Stimulated activated CD8-positive, alpha-beta memory T cell treated with anti-CD3 and anti-CD28 coated beads, Interleukin-15, amount 100 ng/mL, for 1 hour (primary cell): Measurements from ENCODE around the gene PRRC2B.
"Not testable (repeated sequence)": the region's sequence is repeated elsewhere in the genome, so short reads cannot be mapped to it uniquely, and the experiment has no call there.

ENCODE experiments used
- DNase-seq: peaks from one replicate; pipeline ENCODE4 v3.0.0-alpha.2; 2020; ENCODE audit warnings: low read depth

Gene PRRC2B

GRCh38 chr9:131387394-131387793, 6.5 kb upstream of the PRRC2B start:
- no peak for DNase-seq

- DNase-seq: no peak
Observed at GRCh38 chr9:131391020-131391419, 2.9 kb upstream of the PRRC2B start.

GRCh38 chr9:131391504-131391903, 2.4 kb upstream of the PRRC2B start:
- DNase-seq: no peak

- no peak for DNase-seq
Observed at GRCh38 chr9:131394464-131395156, 724 bp downstream of the PRRC2B start.

GRCh38 chr9:131395157-131396098, 1.5 kb downstream of the PRRC2B start:
- no peak for DNase-seq

DNA sequence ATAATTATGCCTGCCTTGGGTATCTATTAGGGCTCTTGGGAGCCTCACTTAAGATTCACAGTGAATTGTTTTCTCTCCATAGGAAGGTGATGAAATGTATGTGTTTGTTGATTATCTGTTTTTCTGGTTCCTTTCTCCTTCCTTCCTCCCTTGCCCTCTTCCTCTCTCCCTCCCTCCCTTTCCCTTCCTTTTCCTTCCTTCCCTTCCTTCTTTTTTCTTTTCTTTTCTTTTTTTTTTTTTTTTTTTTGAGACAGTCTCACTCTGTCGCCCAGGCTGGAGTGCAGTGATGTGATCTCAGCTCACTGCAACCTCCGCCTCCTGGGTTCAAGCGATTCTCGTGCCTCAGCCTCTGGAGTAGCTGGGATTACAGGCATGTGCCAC, 2.2 kb downstream of the PRRC2B start:
- DNase-seq: not testable (repeated sequence)

GRCh38 chr9:131396626-131397025, 2.7 kb downstream of the PRRC2B start:
- no peak for DNase-seq

DNA sequence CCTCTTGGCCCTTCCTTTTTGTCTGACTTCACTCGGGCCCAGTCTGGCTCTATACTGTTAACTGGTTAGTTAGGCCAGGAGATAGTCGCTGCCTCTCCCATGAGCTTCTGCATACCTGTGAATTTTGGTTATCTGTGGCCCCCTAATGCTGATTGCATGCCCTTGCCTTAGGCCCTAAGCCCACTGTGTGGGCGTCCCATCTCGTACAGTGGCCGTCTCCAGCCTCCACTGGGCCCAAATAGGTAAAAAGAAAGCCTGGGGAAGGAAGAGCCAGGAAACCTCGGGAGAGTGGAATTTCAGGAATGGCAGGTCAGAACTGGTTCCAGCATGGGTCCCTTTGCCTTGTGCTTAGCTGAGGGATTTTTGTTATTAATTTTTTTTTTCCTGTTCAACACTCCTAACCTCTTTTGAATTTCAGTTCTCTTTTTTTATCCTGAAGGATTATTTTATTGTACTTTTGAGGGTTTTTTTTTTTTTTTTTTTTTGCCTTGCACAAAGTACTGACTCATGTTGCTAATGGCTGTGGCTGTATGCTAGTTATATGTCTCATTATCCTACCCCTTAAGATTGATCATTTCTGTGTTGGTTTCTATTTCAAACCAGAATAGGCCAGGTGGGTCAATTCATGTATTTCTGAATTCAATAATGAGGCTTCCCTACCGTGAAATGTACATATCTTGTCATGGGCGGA, 3.4 kb downstream of the PRRC2B start:
- DNase-seq: no peak

DNA sequence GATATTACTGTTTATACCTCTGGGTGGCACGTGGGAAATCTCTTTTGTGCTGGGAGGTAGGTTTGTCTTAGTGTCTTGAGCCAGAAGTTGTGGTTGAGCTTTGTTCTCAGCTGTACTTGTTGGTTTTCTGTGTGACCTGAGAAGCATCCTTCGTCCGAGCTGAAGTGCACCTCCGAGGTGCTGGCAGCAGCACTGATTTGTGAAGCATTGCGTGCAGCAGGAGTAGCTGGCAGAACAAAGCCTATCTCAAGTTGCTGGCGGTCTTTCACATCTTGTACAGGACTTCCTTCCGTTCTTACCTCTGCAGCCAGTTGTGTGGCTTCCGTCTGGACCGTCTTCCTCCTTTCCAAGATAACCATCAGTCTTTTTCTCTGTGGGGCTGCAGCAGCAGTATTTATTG, 4.3 kb downstream of the PRRC2B start:
- no peak for DNase-seq

GRCh38 chr9:131399972-131400371, 6.1 kb downstream of the PRRC2B start:
- no peak for DNase-seq

DNA sequence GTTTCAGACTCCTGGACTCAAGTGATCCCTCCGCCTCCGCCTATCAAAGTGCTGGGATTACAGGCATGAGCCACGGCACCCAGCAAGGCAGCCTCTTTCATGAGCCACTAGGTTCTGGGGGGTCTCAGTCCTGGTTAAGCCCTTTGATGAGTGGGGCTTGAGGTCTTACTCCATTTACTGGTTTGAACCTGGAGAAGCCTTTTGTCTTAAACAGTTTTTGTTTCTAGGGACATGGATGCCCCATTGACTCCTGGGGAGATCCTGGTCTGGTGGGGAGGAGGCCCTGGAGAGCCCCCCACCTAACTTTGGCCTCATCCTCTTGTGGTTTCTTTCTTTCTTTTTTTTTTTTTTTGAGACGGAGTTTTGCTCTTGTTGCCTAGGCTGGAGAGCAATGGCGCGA, 6.7 kb downstream of the PRRC2B start:
- DNase-seq: no peak

DNA sequence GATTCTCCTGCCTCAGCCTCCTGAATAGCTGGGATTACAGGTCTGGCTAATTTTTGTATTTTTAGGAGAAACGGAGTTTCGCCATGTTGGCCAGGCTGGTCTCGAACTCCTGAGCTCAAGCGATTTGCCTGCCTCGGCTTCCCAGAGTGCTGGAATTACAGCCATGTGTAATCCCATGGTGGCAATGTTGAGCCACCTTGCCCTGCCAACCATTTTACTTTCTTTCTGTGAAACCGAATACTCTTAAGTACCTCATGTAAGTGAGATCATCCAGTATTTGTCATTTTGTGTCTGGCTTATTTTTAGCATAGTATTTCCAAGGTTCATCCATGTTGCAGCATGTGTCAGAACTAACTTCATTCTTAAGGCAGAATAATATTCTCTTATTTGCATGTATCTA, 8.2 kb downstream of the PRRC2B start:
- no peak for DNase-seq

DNA sequence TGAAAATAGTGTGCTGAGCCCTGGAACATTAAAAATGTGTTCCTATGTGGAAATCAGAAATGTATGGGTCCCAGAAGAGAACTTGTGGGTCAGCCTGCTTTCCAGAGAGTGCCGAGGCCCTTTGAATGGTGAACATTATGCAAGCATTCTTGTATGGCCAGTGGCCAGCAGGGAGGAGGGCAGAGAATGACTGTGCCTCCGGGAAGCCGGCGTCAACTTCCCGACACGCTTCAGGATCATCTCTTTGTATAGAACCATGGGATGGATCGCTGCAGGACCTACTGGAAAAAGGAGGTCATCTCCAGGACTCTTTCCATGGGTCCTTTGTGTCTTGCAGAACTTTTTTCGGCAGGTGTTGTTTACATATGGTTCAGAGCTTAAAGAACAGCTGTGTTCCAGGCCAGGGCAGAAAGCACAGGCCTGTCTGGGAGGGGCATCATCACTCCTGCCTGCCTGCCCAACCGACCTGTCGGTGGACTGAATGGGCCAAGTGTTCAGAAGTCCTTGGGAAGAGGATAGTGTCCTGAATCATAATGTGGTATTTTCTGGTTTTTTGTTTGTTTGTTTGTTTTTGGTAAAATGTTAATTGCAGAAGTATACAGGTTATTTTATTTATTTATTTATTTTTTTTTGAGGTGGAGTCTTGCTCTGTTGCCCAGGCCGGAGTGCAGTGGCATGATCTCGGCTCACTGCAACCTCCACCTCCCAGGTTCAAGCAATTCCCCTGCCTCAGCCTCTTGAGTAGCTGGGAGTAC, 9.0 kb downstream of the PRRC2B start:
- DNase-seq: no peak

DNA sequence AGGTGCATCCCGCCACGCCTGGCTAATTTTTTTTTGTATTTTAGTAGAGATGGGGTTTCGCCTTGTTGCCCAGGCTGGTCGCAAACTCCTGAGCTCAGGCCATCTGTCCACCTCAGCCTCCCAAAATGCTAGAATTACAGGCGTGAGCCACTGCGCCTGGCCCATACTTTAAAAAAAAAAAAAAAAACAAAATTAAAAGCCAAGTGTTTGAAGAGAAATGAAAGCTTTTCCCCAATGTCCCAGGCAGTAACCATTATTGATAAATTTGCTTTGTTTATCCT, 9.5 kb downstream of the PRRC2B start:
- DNase-seq: no peak

DNA sequence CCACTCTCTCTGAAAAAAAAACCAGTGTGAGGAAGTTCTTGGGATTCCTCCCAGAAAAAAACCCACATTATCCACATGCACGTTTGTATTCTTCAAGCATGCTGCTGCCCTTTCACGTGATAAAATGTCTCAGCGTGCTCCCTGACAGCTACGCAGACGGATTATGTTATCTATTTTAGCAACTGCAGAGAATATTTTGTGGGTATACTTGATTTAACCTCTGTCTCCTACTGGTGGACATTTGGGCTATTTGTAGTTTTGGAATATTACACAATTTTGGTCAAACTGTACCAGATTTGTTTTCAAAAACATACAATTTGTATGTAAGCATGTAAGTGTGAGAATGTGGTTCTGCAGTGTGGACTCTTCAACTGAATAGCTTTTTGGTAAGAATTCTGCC, 10.7 kb downstream of the PRRC2B start:
- no peak for DNase-seq

DNA sequence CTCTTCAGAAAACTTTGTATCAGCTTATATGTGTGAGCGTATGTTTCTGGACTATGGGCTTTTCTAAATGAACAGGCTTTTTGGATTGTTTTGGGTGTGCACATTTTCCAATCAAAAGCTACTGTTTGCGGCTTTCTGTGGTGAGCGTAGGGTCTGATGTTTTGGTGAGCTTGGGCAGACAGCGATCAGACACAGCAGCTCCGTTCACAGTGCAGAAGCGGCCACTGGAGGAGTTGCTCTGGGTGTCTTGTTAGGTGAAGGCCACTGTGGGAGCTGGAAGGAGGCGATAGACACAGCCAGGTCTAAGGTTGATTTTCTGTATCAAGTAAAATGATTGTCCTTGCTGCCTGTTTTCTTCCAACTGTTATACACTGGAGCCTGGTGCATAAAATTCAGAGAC, 11.1 kb downstream of the PRRC2B start:
- DNase-seq: no peak

- DNase-seq: no peak
Observed at GRCh38 chr9:131405428-131405827, 11.5 kb downstream of the PRRC2B start.

- no peak for DNase-seq
Observed at GRCh38 chr9:131405858-131406537, 12.1 kb downstream of the PRRC2B start.

DNA sequence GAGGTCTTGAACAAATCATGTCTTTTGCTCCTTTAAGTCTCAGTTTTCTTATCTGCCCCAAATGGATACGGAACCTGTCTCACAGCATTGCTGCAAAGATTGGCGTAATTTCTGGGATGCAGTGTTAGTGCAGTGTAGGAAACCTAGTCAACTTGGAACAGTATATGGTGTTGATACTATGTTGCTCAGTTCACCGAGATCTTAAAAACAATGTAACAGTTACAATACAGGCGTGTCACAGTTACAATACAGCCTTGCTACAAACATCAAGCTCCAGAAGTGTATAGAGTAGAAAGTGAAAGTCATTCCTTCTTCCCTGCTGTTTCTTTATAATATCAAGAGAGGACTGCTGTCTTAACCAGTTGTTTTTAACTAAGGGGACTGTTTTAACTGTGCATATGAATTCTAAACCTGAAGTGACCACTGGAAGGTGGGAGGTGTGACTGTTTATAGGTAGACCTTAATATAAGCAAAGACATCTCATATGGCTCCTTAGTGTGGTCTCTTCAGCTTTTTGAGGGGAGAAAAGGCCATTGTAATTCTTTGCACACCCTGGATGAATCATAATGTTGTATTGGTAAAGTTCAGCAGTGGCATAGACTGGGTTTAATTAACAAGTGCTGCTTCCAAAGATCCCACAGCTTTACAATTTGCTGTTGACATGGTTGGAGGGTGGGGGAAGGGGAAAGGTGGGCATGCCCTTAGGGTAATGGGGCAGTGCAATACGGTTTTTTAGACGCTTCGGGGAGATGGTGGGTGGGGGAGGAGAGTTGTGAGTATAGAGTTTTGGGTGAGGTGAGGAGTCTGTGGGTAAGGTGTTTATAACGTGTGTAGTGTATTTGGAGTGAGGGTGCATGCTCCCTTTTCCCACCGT, 12.9 kb downstream of the PRRC2B start:
- DNase-seq: no peak

- DNase-seq: peak; percentile 16
Observed at GRCh38 chr9:131407717-131408195, 13.9 kb downstream of the PRRC2B start.
